ENCODE results near the gene NOP53.

DNA sequence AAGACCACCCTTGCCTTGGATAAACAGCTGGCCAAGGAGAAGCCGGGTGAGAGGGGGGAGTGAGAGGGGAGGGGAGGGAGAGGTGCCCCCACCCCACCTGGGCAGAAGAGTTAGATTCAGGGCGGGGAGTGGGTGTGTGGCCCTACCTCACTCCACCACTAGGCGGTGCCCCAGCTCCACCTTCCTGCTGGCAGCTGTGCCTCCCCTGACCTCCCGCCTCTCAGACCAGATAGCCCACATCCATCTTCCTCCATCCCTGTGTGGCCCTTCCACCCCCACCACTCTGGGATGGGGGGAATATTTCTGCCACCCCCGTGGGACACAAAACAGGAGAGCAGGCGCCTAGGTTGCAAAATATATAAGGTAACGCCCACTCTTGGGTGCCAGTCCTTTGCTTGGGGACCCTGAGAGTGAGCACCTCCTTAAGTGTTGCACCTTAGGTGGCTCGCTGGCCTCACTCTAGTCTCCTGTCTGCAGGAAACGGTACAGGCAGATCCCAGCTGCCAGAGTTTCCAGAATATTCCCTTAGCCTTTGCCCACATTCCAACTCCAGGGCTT, 45.9 kb upstream of the NOP53 start:
- TF ChIP-seq, protein P1, sequence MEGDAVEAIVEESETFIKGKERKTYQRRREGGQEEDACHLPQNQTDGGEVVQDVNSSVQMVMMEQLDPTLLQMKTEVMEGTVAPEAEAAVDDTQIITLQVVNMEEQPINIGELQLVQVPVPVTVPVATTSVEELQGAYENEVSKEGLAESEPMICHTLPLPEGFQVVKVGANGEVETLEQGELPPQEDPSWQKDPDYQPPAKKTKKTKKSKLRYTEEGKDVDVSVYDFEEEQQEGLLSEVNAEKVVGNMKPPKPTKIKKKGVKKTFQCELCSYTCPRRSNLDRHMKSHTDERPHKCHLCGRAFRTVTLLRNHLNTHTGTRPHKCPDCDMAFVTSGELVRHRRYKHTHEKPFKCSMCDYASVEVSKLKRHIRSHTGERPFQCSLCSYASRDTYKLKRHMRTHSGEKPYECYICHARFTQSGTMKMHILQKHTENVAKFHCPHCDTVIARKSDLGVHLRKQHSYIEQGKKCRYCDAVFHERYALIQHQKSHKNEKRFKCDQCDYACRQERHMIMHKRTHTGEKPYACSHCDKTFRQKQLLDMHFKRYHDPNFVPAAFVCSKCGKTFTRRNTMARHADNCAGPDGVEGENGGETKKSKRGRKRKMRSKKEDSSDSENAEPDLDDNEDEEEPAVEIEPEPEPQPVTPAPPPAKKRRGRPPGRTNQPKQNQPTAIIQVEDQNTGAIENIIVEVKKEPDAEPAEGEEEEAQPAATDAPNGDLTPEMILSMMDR (IDR thresholded peaks at IDR 0.05) = peak; percentile 55 to 78 (median 62)
- TF ChIP-seq POLR2A (IDR thresholded peaks at IDR 0.05) = no peak

Data from body of pancreas (tissue), 4 donors.